HG03039 (cell line): ENCODE data around the gene PLSCR1.
A peak's percentile ranks its signal among the peaks of the same experiment; 100 is the strongest.

Experiments used
- ATAC-seq: cut with Tn5 transposase; IDR thresholded peaks from one replicate; pipeline ENCODE4 v1.9.1; 2021; ENCODE audit warnings: mild to moderate bottlenecking, moderate library complexity; ENCODE audit not compliant: unreplicated experiment

Gene PLSCR1, protein sequence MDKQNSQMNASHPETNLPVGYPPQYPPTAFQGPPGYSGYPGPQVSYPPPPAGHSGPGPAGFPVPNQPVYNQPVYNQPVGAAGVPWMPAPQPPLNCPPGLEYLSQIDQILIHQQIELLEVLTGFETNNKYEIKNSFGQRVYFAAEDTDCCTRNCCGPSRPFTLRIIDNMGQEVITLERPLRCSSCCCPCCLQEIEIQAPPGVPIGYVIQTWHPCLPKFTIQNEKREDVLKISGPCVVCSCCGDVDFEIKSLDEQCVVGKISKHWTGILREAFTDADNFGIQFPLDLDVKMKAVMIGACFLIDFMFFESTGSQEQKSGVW

DNA sequence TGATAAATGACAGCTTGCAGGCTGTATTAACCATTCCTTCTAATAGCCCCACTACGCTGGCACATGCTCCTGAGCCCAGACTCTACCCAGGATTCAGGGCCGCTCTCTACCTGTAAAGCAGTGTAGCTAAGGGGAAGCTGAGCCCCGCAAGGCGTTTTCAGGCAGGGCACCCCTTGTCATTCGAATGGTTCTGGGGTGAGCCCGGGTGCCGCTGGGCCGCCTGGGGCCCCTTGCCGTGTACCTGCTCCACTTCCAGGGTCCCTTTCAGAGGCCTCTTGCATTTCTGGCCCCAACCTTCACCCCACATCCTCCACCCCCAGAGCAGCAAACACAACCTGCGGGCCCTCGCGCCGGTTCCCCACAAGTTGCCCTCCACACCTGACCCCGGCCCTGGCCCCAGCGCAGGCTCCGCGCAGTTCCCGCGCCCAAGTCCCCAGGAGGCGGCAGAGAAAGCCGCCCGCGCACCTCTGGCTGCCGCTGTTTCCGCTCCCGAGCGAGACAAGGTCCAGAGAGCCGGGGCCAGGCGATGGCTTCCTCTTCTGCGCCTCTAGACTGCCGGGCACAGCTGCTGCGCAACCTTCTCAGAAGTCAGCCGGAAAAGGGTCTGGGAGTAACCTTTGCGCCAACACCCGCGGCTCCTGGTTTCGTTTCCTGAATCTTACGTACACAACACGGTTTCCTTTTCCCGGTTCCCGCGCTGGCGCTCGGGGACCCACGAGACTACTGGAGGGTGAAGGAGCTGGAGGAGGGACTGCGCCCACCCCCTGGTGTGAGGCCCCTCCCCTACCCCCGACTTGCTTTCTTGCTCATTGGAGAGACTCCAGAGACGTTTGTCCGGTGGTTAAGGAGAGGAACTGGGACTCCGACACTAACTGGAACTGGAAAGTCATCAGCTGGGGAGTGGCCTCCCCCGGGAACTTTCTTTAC, at the start of gene PLSCR1:
PLSCR1 (minus strand) TSS at position 606 of the 927 bp plus-strand sequence. CDS start 8,055 bp downstream, outside the sequence.
- peak; percentile 83 for ATAC-seq

GRCh38 chr3:146593776-146594175, 49.4 kb upstream of the PLSCR1 start:
- no peak for ATAC-seq

DNA sequence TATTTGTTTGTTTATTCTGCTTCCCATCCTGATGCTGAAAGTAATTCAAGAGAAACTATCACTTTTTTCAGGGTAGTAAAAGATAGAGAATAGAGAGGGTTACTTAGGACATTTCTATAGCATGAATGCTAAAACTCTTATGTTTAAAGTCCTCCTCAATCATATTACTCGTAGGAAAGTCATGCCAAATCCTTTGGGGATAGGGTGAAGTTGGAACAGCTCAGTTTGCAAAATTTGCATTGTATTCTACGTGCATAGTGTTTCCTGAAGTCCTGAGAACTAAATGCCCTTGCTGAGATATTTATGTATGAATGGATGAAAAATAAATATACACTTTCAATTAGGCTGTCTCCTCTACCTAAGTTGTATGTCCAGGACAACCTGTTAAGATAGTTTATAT, 46.1 kb upstream of the PLSCR1 start:
- no peak for ATAC-seq

- no peak for ATAC-seq
Measured at GRCh38 chr3:146589899-146590508, 45.6 kb upstream of the PLSCR1 start.

- ATAC-seq = no peak
Measured at GRCh38 chr3:146585156-146585555, 40.7 kb upstream of the PLSCR1 start.

- no peak for ATAC-seq
Measured at GRCh38 chr3:146581951-146582467, 37.6 kb upstream of the PLSCR1 start.

DNA sequence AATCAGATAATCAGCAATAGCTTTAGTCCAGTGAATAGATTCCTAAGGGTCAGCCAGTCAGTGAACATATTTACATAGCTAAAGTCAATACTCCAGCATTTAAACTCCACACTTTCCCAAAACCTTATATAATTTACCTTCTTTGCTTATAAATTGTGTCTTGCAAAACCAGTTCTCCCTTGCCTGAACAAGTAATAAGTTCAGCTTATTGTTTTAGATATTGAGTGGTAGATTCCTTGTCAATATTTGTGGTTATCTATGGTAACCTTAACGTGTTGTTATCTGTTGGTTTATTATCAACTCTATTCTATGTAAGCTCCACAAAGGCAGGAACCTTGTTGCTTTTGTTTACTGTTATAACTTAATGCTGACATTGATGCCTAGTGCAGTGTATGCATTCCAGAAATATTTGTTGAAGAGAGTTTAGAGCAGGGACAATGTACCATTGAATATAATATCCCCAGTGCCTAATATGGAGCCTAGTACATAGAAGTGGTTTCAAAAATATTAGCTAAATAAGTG, 36.7 kb upstream of the PLSCR1 start:
- ATAC-seq = no peak

DNA sequence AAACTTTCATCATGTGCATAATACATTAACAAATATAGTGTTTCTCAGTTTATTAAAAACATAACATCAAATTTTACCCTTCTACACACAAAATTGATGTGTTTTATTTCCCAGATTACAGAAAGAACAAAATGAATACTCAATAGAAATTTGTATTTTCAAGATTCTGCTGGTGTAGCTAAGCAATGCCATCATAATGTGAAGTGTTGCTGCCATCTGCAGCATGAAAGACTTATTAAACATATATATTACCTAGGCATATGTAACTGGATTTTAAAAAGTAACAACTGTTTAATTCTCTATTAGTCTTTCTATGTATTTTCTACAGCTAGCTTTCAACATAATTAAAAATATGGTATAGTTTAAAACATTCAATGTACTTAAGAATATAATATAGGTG, 33.3 kb upstream of the PLSCR1 start:
- no peak for ATAC-seq

GRCh38 chr3:146575636-146576035, 31.2 kb upstream of the PLSCR1 start:
- ATAC-seq = no peak

DNA sequence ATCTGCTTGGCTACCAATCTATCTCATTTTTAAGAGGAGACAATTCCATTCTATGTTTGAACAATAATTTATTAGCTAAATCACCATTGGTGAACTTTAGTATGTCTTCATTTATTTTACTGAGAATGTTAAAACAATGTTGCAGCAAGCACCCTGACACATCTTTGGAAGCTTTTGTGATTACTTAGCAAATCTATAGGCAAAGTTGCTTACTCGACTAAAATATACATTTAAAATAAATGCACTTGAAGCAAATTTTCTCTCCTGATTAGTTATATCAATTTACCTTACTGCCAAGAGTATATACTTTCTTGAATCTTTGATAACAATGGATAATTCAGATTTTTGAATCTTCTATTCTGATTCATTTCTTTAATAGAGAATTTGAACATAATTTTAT, 29.8 kb upstream of the PLSCR1 start:
- ATAC-seq = no peak

- ATAC-seq = no peak
Measured at GRCh38 chr3:146569314-146569713, 24.9 kb upstream of the PLSCR1 start.

DNA sequence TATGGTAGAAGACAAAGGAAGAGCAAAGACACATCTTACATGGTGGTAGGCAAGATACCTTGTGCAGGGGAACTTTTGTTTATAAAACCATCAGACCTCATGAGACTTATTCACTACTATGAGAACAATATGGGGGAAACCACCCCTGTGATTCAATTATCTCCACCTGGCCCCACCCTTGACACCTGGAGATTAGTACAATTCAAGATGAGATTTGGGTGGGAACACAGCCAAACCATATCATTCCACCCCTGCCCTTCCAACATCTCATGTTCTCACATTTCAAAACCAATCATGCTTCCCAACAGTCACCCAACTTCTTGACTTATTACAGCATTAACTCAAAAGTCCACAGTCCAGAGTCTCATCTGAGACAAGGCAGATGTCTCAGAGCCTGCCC, 21.7 kb upstream of the PLSCR1 start:
- ATAC-seq = no peak

DNA sequence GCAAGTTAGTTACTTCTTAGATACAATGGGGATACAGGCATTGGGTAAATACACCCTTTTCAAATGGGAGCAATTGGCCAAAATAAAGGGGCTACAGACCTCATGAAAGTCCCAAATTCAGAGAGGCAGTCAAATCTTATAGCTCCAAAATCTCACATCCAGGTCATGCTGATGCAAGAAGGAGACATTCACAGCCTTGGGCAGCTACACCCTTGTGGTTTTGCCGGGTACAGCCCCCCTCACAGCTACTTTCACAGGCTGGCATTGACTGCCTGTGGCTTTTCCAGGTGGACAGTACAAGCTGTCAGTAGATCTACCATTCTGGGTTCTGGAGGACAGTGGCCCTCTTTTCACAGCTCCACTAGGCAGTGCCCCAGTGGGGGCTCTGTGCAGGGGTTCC, 17.5 kb upstream of the PLSCR1 start:
- ATAC-seq = no peak

DNA sequence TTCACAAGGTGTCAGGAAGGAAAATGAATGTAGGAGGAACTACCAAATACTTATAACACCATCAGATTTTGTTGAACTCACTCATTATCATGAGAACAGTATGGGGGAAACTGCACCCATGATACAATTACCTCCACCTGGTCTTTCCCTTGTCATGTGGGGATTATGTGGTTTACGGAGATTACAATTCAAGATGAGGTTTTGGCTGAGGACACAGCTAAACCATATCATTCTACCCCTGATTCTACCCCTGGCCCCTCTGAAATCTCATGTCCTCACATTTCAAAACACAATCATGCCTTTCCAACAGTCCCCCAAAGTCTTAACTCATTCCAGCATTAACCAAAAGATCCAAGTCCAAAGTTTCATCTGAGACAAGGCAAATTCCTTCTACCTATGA, 17.1 kb upstream of the PLSCR1 start:
- no peak for ATAC-seq

GRCh38 chr3:146560678-146561077, 16.3 kb upstream of the PLSCR1 start:
- no peak for ATAC-seq

DNA sequence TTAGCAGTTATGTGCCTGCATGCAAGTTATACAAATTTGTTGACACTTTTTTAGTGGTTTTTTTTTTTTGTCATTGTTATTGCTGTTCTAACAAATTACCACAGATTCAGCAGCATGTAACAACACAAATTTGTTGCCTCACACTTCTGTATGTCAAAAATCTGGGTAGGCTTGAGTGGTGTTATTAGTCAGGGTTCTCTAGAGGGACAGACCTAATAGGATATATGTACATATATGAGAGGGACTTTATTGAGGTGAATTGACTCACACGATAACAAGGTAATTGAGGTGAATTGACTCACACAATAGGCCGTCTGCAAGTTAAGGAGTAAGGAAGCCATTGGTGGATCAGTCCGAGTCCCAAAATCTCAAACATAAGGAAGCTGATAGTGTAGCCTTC, 15.0 kb upstream of the PLSCR1 start:
- no peak for ATAC-seq

- no peak for ATAC-seq
Measured at GRCh38 chr3:146558781-146559180, 14.4 kb upstream of the PLSCR1 start.

- no peak for ATAC-seq
Measured at GRCh38 chr3:146557745-146558144, 13.3 kb upstream of the PLSCR1 start.

GRCh38 chr3:146555311-146555710, 10.9 kb upstream of the PLSCR1 start:
- no peak for ATAC-seq

DNA sequence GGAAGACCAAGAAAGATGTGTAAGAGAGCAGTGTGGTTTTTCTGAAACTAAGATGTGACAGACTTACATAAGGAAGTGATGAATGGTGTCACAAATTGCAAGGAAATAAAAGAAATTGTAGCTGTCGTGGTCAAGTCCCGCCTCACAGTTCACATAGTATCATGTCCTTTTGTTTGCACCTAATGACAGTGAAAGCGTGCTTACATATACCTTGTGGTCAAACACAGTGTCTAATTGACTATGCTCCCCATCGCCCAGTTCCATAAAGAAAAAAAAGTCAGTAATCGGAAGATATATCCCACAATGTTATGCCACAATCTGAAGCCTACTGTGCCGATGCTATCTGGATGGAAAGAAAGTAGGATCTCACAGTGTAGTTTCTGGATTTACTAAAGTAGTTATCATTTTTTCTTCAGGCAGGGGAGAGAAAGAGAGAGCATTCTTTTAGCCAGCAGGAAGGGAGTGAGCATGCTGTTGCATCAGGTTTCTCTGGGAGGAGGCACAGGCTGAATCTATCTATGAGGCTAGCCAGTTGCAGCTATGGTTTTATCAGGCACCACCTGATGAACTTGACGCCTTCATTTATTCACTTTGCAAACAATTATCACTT, 9.8 kb upstream of the PLSCR1 start:
- no peak for ATAC-seq
